Esophagus mucosa (tissue), 1 donor: ENCODE data around the gene JOSD2. TPM values are rescaled to one million over a fixed set of nuclear protein-coding genes. Genes with fewer than 3 reads are reported as not detected.
A peak's percentile ranks its signal among the peaks of the same experiment; 100 is the strongest.
"Not testable (repeated sequence)": the region's sequence is repeated elsewhere in the genome, so short reads cannot be mapped to it uniquely, and the experiment has no call there.

ENCODE experiments used
- ATAC-seq: fragments of 200-7000 bp; cut with Tn5 transposase; one replicate; pipeline ENCODE4 v1.9.1; 2020
- total RNA-seq: library from RNA; stranded (reverse); gene quantifications from one replicate; pipeline ENCODE4 v1.2.4, GENCODE V29; 2023
- donor health status: DM: yes; HTN: yes; CAD: no.

The JOSD2 gene
- total RNA-seq, 1 donor from 2014 or later = 38.4 TPM

DNA sequence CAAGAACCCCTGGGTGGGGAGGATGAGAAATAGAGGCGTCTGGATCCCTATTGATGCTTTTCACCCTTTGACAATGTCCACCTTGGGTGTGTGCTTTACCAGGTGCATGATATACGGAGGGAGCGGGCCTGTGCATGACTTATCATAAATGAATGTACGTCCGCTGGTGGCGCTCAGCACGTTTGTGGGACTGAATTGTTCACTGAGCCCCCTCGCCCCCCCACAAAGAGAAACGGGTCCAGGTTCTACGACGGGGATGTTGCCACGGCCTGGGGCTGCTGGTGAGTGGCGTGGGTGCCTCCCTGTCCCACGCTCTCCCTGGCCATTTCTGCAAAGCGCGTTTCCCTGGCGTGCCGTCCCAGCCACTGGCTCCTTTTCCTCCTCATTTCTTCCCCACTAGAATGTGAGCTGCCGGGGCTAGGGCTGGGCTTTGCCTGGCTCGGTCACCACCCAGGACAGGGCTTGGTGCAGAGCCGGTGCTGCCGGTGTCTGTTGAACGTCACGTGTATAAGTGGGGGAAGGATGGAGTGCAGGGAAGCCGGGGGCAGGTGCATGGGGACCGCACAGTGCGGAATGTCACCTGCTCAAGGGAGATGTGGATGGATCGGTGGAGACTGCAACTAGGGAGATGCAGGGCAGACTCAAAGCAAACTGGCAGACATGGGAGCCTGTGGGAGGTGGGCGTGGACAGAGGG is 35.7 kb upstream of the JOSD2 start:
- no peak for ATAC-seq

DNA sequence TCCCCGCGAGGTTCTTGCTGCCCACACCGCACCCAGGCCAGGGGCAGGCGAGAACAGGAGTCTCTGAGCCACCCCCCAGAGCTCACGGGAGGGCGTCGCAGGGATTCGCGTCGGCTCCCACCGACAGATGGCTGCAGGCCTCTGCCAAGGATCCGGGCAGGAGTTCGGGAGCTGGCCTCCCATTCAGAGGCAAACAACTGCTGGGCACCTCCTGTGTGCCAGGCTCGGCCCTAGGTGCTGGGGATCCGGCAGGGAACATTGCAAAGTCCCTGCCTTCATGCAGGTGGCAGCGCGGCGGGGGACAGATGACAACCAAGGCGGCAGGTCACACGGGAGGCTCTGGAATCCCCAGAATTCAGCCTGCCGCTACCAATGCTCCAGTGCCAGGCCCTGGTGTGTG is 32.0 kb upstream of the JOSD2 start:
- ATAC-seq = no peak

DNA sequence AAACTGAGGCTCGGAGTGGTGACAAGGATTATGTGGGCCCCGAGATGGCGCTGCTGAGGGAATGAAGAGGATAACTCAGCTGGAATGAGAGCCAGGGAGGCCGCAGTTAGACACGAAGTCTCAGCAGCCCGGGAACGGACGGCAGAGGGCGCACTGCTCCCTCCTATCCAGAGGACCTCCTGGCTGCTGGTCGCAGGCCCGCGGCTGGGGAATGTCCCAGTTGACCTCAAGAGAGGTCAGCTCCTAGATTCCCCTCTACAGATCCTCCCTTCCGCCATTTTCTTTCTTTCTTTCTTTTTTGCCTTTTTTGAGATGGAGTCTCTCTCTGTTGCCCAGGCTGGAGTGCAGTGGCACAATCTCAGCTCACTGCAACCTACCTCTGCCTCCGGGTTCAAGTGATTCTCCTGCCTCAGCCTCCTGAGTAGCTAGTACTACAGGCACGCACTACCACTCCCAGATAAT is 26.8 kb upstream of the JOSD2 start:
- peak; percentile 82 for ATAC-seq

DNA sequence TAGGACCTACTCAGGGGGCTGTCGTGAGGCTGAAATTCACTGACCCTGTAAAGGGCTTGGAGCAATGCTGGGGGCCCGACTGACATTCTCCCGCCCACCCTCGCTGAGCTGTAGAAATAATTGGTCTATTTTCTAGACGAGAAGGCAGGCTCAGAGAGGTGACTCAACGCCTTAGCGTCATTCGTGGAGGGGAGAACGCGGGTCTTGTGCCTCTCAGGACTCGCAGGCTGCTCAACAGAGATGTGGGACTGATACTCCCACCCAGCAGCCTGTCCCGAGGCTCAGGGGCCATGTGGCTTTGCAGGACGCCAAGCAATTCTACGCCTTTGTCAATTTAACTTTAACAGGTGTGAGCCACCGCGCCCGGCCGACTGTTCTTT is 26.3 kb upstream of the JOSD2 start:
- ATAC-seq = no peak

DNA sequence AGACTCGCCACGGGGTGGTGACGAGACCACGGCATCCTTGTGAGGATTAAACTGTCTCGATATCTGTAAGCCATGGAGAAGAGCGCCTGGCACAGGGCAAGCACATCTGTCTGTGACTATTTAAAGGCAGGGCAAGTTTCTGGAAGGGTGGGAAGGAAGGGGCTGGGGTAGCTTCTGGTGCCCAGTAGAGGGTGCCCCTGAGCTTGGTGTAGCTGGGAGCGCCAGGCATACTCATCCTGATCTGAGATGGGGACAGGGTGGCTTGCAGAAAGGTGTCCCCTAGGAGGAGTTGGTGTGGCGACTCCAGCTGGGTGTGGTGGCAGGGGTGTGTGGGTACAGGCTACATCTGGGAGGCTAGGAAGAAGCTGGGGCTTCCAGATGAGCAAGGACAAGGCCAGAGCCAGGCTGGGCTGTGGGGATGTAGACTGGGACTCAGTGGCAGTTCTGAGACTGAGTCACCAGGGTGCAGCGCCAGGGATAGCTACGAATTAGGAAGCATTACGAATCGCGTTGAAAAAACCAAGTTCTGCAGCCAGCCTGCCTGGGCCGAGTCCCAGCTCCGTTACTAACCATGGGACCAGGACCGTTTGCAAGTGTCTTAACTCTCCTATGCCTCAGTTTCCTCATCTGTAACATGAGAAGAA is 25.8 kb upstream of the JOSD2 start:
- ATAC-seq = no peak

DNA sequence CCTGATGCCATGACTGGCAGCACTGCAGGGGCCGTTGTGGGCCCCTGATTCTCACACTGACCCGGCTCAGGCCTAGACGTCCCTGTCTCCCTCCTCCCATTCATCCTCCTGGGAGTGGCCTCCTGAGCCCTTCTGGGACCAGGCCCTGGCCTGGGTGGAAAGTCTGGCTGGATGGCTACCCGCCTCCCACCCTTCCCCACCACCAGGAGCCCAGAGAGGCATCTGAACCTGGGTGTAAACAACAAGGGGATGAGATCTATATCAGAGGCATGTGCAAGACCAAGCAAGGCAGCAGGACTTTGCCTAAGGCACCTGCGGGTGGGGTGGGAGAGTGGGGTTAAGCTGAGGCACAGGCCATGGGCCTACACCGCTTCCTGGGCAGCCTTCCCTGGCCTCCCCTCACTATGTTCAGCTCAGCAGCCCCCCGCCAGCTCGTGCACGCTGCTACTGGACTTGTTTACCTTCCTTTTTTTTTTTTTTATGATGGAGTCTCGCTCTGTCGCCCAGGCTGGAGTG is 24.7 kb upstream of the JOSD2 start:
- no peak for ATAC-seq

DNA sequence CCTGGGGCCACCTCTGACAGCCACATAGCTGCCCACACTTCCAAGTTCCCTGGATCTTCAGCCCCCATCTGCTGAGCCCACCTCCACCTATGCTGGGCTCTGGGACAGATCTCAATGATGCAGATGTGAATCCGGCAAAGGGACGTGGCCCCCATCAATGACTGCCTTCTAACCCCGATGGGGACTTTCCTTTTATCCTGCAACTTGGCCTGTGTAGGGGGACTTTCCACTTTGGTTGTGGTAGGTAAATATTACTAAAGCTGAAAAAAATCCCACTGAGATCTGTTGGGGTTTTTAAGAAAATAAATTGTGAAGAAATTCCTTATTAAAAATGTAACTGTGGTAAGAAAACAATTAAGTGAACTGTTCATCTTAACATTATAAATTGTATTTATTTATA is 23.5 kb upstream of the JOSD2 start:
- no peak for ATAC-seq

DNA sequence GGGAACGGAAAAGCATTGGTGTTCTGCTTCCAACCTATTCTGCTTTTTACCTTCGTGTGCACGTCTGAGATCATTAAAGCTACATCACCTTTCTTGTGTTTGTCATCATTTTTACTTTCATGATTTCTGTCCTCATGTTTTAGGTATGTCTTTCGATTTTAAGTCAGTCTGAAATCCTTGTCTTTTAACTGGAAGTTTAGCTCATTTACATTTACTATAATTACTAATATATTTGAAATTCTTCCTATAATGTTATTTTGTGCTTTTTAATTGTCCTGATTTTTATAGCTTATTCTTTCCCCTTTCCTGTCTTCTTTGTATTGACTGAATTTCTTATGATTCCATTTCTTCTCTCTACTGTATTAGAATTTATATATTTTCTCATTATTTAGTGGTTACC is 22.0 kb upstream of the JOSD2 start:
- no peak for ATAC-seq

DNA sequence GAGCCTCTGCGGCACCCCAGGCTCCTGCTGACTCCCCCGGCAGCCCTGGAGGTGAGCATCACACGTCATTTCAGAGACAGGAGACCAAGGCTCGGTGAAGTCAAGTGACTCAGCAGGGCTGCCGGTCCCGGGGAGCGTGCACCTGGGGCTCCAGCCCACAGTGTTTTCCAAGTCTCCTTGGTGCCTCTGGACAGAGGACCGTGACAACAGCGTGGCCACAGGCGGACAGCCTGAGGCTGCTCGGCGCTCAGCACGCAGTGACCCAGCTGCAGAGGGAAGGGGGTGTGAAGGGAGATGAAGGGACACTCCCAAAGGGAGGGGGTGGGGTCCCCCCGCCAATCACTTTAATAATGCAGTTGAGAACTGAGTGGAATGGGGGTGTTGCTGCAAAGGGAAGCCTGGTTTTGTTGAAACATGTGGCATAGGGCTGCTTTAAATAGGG is 20.2 kb upstream of the JOSD2 start:
- no peak for ATAC-seq

DNA sequence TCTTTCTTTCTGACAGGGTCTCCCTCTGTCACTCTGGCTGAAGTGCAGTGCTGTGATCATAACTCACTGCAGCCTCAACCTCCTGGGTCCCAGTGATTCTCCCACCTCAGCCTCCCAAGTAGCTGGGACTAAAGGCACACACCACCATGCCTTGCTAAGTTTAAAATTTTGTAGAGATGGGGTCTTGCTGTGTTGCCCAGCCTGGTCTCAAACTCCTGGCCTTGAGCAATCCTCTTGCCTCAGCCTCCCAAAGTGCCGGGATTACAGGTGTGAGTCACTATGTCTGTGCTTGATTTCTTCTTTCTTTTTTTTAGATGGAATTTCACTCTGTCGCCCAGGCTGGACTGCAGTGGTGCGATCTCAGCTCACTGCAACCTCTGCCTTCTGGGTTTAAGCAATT is 17.1 kb upstream of the JOSD2 start:
- ATAC-seq = not testable (repeated sequence)

DNA sequence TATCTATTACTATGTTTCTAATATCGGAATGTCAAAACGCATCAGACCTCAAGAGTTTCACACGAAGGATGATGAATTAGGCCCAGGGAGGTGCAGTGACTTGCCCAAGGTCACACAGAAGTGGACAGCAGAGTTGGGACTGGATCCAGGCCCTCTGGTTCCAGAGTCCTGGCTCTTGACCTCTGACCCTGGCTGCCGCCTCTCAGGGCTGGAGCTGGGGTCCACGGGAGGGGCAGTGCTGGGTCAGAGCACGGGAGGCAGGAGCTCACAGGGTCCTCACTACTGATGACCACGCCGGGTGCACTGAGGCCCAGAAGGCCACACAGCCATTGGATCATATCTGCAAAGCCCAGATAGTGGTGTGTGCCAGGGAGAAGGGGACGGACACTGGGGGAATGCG is 11.9 kb upstream of the JOSD2 start:
- no peak for ATAC-seq

DNA sequence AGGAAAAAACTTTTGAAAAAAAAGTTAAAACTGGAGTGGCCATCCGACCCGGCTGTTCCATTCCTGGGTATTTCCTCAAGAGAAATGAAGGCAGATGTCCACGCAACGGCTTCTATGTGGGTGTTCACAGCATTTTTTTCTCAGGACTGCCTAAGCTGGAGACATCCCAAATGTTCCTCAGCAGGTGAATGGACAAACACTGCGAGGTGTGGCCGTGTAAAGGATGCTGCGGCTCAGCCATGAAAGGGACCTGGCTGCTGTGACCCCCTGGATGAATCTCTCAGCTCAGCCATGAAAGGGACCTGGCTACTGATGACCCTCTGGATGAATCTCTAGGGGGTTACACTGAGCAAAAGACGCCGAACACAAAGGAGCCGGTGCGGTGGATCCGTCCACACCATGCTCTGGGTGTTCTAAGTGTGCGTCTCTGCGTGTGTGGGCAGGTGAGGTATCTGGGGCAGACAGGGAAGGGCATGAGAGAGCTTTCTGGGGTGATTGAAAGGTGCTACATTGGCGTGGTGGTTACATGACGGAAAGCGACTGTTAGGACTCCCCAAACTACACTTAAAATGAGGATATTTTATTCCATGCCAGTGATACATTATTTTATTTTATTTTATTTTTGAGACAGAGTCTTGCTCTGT is 10.0 kb upstream of the JOSD2 start:
- ATAC-seq = no peak

DNA sequence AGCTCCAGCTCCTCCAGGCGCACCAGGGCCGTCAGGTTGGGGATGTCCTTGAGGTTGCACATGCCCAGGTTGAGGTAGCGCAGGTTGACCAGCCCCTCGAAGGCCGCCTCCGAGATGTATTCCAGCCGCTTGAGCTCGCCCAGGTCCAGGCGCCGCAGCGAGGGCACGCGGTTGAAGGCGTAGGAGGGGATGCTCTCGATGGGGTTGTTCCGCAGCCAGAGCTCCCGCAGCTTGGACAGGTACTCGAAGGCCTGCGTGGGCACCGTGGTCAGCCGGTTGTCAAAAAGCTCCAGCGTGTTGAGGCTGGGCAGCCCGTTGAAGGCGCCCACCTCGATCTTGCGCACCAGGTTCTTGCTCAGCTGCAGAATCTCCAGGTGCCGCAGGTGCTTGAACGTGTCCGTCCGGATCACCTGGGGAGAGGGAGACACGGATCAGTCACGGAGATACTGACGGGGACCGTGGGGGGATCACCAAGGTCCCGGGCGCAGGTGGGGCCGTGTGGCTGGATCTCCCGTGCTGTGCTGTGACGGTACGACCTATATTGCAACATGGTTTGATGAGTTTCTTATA is 8.1 kb upstream of the JOSD2 start:
- ATAC-seq = no peak

DNA sequence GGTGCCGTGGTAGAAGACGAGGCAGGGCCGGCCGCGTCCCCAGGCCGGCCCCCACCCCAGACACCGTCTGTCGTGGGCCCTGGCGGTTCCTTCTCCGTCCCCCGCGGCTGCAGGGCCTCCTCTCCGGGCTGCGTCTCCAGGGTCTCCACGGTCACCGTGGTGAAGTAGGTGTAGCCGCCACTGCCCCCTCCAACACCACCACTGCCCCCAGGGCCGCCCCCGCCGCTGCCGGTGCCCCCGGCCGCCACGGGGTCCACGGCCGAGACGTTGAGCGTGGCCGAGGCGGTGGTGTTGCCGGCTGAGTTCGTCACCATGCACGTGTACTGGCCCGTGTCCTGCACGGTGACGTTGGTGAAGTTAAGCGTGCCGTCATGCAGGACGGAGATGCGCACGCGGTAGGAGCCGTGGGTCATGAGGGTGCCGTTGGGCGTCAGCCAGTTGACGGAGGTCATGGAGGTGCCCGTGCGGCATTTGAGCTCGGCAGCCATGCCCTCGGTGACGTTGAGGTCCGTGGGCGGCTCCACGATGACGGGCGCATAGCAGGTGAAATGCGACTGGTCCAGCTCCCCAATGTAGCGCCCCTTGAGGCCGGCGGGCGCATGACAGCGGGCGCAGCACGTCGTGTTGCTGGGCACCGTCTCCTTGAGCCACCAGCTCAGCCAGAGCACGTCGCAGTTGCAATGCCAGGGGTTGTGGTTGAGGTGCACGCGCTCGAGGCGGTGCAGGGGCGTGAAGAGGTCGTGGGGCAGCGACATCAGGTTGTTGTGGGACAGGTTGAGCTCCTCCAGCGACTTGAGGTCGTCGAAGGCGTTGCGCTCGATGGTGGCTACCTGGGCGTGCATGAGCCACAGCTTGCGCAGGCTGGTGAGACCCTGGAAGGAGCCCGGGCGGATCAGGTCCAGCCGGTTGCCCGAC is 7.4 kb upstream of the JOSD2 start:
- ATAC-seq = no peak

DNA sequence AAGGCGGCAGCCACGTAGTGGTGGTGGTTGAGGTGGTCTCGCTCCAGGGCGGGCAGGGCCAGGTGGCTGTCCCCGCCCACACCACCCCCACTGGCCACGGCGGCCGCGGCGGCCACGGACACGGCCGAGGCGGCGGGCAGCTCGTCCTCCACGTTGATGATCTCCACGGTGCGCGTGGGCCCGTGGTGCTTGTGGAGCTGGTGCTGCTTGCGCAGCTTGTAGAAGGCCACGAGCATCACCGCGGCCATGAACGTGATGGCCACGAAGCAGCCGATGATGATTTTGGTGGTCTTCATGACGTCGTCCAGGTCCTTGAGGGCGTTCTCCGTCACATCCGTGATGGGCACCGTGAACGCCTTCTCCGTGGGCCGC is 6.7 kb upstream of the JOSD2 start:
- no peak for ATAC-seq

DNA sequence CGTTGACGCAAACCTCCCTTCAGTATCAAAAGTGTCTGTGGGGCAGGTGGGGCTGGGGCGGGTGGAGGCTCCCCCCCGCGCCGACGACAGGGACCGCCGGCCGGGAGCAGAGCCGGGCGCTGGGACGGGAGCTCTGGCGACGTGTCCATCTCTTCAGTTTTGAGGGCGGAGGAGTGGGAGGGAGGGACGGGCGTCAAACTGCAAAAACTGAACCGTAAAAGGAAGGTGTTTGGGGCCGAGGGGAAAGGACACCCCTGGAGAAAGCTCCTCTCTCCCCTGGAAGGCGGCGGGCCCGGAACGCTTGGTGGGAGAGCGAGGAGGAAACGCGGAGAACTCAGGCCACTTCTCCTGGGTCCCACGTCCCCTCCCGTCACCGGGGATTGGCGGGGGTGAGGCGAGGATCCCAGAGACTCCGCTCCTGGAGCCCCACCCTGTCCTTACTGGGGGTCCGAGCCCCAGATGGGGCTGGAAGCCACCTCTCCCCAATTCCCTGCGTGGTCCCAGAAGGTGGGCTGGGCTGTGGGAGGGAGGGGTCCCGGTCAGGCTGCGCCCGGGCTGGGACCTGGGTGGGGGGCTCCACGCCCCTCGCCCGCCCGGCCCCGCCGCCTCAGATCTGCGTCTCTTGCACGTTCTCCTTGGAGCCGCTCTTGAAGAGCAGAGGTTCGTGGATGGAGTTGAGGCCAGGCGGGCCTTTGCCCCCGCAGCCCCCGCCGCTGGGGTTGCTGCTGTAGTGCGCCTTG is 6.1 kb upstream of the JOSD2 start:
- ATAC-seq = no peak

DNA sequence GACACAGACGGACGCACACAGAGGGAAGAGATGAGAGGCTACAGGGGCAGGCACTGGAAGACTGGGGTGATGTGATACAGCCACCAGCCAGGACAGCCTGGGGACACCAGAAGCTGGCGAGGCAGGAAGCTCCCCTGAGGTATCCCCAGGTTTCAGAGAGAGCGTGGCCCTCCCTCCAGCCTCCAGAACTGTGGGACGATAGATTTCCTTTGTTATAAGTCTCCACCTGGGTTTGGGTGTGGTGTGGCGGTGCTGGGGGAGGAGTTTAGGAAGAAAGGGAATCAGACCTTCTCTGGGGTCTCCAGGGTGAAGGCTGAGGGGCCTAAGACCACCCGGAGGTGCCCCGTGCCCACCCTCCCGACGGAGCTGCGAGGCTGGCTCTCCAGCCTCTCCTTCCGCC is 5.5 kb upstream of the JOSD2 start:
- ATAC-seq = no peak

DNA sequence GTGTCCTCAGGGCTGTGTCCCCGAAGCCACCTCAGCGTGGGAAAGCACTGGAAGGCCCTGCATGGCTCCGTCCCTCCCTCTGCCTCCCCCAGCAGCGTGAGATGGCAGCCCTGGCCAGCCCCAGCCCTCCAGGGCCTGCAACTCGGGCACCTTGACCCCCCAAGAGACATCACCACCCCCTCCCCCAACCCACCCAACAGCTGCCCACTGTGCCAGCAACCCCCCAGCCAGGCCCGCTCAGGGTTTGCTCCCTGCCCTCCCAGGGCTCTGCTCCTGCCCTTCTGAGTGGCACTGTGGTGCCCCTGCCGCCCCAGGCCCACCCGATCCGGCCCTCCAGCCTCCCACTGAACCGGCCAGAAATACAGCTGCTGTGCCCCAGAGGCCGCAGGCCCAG is 4.2 kb upstream of the JOSD2 start:
- no peak for ATAC-seq

DNA sequence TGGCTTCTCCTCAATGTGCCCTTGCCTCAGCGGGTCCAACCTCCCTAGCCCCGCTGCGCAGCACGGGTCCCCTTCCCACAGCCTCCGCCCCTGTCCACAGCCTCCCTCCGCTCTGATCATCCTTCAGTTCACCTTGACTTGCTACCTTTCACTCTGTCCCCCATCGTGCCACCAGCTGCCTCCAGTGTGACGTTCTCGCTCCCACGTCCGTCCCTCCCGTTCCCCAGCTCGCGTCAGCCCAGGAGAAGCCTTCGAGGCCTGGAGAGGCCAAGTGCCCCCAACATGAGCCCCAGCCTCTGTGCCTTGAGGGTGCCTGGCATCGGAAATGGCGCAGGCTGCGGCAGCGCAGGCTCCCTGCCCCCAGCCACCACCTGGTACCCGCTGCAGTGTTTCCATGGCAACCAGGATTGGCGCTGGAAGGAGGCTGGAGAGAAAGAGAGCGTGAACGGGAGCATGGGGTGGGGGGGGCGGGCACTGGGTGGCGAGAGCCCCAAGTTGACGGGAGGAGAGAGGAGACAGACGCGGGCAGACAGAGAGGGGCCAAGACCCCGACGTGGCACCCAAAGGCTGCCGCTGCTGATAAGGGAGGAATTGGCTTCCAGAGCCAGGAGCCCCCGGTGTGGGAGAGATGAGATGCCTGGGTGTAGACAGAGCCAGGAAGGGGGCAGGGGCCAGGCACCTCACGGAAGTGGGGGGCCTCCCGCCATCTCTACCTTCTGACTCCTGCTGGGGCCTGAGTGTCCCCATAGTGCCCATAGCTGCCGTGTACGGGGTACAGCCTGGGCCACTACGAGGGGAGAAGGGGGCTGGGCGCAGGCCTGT is 3.6 kb upstream of the JOSD2 start:
- ATAC-seq = no peak

DNA sequence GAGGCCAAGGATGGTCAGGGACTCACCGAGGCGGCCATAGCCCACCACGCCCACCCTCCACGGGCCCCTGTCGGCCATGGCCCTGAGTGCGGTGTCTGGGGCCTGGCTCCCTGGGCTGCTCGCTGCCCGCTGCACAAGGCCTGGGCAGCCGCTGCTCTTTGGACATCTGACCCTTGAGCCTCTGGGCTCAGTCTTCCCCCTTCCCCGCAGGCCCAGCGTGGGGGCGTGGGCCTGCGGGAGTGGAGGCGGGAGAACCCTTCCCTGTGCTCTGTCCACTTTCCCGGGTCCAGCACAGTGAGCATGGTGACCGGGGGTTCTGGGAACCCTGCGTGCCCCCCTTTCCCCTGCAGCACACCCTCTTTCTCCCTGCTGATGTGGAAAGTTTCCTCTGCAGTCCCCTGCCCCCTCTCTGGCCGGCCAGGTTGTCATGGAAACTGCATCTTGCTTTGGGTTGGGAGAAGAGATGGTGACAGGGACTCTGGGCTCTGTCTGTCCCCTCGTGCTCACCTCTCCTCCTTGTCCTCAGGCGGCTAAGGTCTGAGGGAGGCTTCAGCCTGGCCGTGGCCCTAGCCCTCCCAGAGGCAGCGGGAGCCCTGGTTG is 2.9 kb upstream of the JOSD2 start, which contains the start of gene ASPDH:
ASPDH (minus strand) TSS at position 168 of the 600 bp plus-strand sequence; CDS start at position 78, 90 bp downstream.
- no peak for ATAC-seq
